Retinal pigment epithelial cell (primary cell): Measurements from ENCODE around the gene KIFC1.

Source experiments
- DNase-seq: peaks from one replicate; pipeline ENCODE4 v3.0.0-alpha.2; 2010; ENCODE audit warnings: low read depth
- H3K4me3 ChIP-seq: 2 replicates; pipeline ENCODE4 v1.5.1; 2011; ENCODE audit warnings: mild to moderate bottlenecking, low read length, control low read depth, moderate library complexity
- CTCF ChIP-seq: conservative IDR thresholded peaks from 2 replicates; pipeline ENCODE4 v1.5.1; 2011; ENCODE audit warnings: low read depth, low read length, control low read depth, inconsistent platforms

KIFC1 gene

DNA sequence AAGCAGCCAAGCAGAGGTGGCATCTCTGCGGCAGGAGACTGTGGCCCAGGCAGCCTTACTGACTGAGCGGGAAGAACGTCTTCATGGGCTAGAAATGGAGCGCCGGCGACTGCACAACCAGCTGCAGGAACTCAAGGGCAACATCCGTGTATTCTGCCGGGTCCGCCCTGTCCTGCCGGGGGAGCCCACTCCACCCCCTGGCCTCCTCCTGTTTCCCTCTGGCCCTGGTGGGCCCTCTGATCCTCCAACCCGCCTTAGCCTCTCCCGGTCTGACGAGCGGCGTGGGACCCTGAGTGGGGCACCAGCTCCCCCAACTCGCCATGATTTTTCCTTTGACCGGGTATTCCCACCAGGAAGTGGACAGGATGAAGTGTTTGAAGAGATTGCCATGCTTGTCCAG lies 13.3 kb downstream of the KIFC1 start:
- no peak overlapping the region for H3K4me3 ChIP-seq
- no peak for DNase-seq
- TF ChIP-seq CTCF = no peak

DNA sequence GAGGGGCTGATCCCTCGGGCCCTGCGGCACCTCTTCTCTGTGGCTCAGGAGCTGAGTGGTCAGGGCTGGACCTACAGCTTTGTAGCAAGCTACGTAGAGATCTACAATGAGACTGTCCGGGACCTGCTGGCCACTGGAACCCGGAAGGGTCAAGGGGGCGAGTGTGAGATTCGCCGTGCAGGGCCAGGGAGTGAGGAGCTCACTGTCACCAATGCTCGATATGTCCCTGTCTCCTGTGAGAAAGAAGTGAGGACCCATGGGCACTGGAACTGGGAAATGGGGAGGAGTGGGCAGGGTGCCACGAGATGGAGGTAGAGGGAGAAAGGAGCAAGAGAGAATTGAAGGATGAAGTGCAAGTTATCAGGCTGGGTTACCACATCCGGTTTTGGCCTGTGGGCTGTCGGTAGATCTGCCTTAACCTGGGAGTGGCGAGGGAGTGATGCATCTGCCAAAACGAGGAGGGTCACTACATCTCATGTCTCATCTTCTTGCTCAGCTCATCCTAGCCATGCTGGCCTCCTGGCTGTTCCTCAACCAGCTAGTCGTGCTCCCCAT lies 13.8 kb downstream of the KIFC1 start:
- H3K4me3 ChIP-seq = no peak overlapping the region
- no peak for TF ChIP-seq CTCF
- no peak for DNase-seq

- TF ChIP-seq CTCF = no peak
- no peak for DNase-seq
- H3K4me3 ChIP-seq = no peak overlapping the region
These were observed 14.5 kb downstream of the KIFC1 start for GRCh38 chr6:33406126-33406525.

GRCh38 chr6:33407132-33407718 lies 15.6 kb downstream of the KIFC1 start:
- peak; percentile 38 for TF ChIP-seq CTCF
- no peak for DNase-seq

DNA sequence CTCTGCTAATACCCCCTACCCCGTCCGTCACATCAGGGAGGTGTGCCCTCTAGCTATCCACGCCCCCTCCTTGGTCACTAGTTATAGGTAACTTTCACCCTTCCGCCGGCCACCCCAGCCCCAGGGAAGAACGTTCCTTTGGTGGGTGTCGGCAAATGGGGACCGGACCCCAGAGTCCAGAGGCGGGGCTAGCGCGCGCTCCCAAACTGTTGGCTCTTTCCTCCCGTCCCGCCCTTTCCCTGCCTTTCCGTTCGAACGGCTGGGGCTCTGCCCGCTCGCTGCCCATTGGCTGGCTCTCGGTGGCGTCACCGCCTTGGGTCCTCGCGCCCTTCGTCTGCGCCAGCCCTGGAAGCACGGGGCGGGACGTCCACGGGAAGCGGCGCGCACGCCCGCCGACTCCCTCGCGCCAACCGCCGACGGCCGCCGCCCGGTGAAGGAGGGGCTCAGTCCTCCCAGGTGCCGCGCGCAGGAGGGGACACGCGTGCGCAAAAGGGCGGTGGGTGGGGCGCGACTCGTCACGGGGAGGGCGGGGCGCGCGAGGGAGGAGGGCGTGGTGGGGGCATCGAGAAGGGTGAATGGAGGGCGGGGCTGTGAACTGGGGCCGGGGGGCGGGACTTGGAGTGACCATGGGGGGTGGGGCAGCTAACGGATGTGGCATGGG lies 18.6 kb downstream of the KIFC1 start:
- no peak for TF ChIP-seq CTCF
- peak; percentile 83 for DNase-seq
- peak overlapping the region; percentile 74 for H3K4me3 ChIP-seq

More at GRCh38 chr6:33407132-33407718, 15.6 kb downstream of the KIFC1 start:
- no peak overlapping the region for H3K4me3 ChIP-seq

DNA sequence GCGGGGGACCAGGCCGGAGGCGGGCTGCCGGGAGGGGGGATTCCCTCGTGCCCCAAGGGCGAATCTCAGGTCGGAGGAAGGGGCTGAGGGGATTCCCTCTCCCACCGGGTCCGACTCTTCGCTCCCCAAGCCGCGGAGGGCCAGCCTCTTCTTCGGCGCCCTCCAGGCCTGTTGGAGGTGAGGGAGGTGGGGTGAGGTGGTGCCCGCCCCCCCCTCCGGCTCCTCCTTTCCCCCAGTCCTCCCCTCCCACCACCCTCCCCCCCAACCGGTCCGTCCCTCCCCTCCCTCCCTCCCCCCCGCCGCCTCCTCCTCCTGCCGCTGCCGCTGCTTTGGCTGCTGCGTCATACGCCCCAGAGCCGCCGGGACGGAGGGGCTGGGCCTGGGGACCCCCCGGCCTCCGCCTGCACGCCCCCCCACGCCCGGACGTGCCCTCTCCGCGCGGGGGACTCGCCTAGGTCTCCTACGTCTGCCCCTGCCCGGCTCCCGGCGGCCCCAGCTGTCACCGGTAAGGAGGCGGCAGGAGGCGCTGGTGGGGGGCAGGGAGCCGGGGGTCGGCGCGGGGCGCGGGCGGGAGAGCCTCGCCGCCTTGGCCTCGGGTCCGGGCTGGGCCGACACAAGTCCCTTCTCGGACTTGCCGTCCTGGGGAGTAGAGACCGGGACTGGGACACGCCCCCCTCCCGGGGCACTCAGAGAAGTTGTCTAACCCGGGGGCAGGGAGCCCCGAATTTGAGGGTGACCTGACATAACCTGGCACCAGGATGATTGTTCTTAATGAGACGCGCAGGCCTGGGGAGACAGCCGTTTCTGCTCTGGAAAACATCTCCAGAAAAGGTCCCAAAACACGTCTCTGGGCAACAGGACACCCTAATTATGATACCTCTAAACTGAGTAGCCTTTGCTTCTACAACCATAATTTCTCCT lies 19.3 kb downstream of the KIFC1 start, which contains the start of gene PHF1:
PHF1 (plus strand) TSS at position 304 of the 921 bp plus-strand sequence. CDS start 1,250 bp downstream, outside the sequence.
- DNase-seq = no peak
- no peak for TF ChIP-seq CTCF
- H3K4me3 ChIP-seq = peak within 1 kb of the TSS; percentile 74
